SU-DHL-6 (cell line): ENCODE results near the gene HOXB5.

ENCODE experiments used
- H2AFZ ChIP-seq: fragments of 200-600 bp; sonication (generic); 2 replicates; pipeline ENCODE4 v1.6.1; 2014; ENCODE audit warnings: low read depth, mild to moderate bottlenecking, moderate library complexity, mixed read lengths, antibody characterized with exemption, low read length; ENCODE audit not compliant: severe bottlenecking
- H3F3A ChIP-seq: fragments of 200-600 bp; shearing (Covaris generic); 2 replicates; pipeline ENCODE4 v1.6.0; 2016; ENCODE audit warnings: antibody characterized with exemption, mild to moderate bottlenecking; ENCODE audit not compliant: insufficient read depth
- H3K27ac ChIP-seq: fragments of 200-600 bp; sonication (generic); 2 replicates; pipeline ENCODE4 v1.5.1; 2016; ENCODE audit warnings: low read depth, mild to moderate bottlenecking, low read length, moderate library complexity, mixed read lengths
- H3K27me3 ChIP-seq: fragments of 200-600 bp; sonication (generic), shearing (Covaris generic); 2 replicates; pipeline ENCODE4 v1.6.0; 2014; ENCODE audit warnings: mild to moderate bottlenecking, low read length
- H3K36me3 ChIP-seq: fragments of 200-600 bp; sonication (generic); 2 replicates; pipeline ENCODE4 v1.6.1; 2014; ENCODE audit warnings: mild to moderate bottlenecking, low read length, mixed read lengths
- H3K4me2 ChIP-seq: fragments of 300-600, 200-600 bp; shearing (Covaris generic), sonication (generic); 2 replicates; pipeline ENCODE4 v1.6.0; 2014; ENCODE audit warnings: low read length, low read depth, mild to moderate bottlenecking; ENCODE audit not compliant: poor library complexity, severe bottlenecking
- H3K4me3 ChIP-seq: fragments of 200-600 bp; sonication (generic); 2 replicates; pipeline ENCODE4 v1.5.1; 2014; ENCODE audit warnings: antibody characterized with exemption, low read length, mild to moderate bottlenecking, mixed read lengths; ENCODE audit not compliant: insufficient read depth, poor library complexity, severe bottlenecking
- H3K79me2 ChIP-seq: fragments of 200-600 bp; sonication (generic); 2 replicates; pipeline ENCODE4 v1.6.1; 2014; ENCODE audit warnings: mild to moderate bottlenecking, low read length, moderate library complexity; ENCODE audit not compliant: insufficient read depth
- H3K9ac ChIP-seq: fragments of 200-600 bp; sonication (generic); 2 replicates; pipeline ENCODE4 v1.7.0; 2014; ENCODE audit warnings: mild to moderate bottlenecking, low read length
- H3K9me2 ChIP-seq: fragments of 200-600 bp; sonication (generic); replicated peaks from 2 replicates; pipeline ENCODE4 v1.6.1; 2014; ENCODE audit warnings: low read length; ENCODE audit not compliant: insufficient read depth
- H3K9me3 ChIP-seq: fragments of 200-600 bp; sonication (generic); 2 replicates; pipeline ENCODE4 v1.6.1; 2014; ENCODE audit warnings: low read length, mixed read lengths; ENCODE audit not compliant: insufficient read depth
- H4K20me1 ChIP-seq: fragments of 200-600 bp; sonication (generic); 2 replicates; pipeline ENCODE4 v1.6.1; 2014; ENCODE audit warnings: low read depth, mild to moderate bottlenecking, antibody characterized with exemption, low read length, moderate library complexity, mixed read lengths
- CTCF ChIP-seq: fragments of 200-600 bp; sonication (generic); IDR thresholded peaks from one replicate; pipeline ENCODE4 v1.5.1; 2017; ENCODE audit warnings: antibody characterized with exemption, mild to moderate bottlenecking, low read length, moderate library complexity; ENCODE audit not compliant: insufficient read depth, poor library complexity, severe bottlenecking
- EZH2phosphoT487 ChIP-seq: fragments of 200-600 bp; sonication (generic), shearing (Covaris generic); conservative IDR thresholded peaks from 2 replicates; pipeline ENCODE4 v1.6.1; 2018; ENCODE audit warnings: mild to moderate bottlenecking, antibody characterized with exemption, low read length, moderate library complexity, mixed read lengths

Gene HOXB5

DNA sequence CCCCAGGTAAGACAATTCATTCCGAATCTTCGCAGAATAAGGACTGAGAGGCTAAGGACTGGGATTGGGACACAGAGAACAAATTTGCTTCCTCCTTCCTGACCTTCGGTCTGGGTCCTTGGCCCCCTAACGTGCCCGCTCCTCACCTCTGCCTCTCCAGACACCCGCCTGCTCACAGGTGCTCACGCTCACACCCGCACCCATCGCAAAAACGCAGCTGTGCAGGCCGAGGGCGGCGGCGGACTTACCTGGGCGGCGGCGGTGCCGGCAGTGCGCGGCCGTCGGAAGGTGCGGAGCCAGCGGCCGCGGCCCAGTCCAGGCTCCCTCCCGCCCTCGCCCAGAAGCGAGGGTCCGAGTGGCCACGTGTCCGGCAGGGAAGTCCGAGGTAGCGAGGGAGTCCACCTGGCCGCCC lies 39.7 kb upstream of the HOXB5 start:
- TF ChIP-seq EZH2phosphoT487 (no peak), CTCF (no peak)
- Histone ChIP-seq H3K27me3 (no peaks in the 10 kb centered on the region), H3K27ac (no peak overlapping the region), H3K79me2 (no peaks in the 10 kb centered on the region), H3K9me2 (no peaks in the 10 kb centered on the region), H3K4me2 (no peak overlapping the region), H3K4me3 (no peak overlapping the region), H2AFZ (no peak overlapping the region), H4K20me1 (no peaks in the 10 kb centered on the region), H3F3A (no peaks in the 10 kb centered on the region), H3K9me3 (no peaks in the 10 kb centered on the region), H3K36me3 (no peaks in the 10 kb centered on the region), H3K9ac (no peak overlapping the region)

DNA sequence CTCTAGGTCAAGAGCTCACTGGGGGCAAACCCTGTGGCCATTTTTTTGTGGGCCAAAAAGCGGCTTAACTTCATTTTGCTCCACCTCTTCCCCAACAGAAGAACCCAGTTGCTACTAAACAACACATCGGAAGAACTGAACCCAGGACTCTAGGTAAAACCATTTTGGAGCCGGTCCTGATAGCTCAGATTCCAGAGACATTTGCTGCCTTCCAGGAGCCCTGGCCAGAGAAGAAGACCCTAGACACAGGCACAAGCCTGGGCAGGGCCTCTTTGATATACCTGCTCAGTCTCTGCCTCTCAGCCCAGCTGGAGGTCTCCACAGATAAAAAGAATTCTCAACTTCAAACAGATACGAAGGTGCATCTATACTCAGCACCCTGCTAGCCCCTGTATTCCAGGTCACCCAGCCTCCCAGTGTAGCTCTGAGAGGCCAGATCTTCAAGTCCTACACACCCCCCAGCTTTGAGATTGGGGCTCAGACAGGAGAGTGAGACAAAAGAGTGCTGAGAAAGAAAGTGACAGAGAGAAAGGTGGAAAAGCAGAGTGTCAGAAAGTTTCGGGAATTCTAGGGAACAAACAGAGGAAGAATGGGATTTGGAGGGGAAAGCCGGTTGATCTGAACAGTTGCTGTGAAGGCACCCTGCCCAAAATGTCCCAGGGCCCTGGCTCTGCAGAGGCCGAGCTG lies 39.1 kb upstream of the HOXB5 start:
- Histone ChIP-seq H3K9ac (no peak overlapping the region), H3K36me3 (no peaks in the 10 kb centered on the region), H3K9me2 (no peaks in the 10 kb centered on the region), H3F3A (no peaks in the 10 kb centered on the region), H3K27ac (no peak overlapping the region), H3K9me3 (no peaks in the 10 kb centered on the region), H2AFZ (no peak overlapping the region), H3K79me2 (no peaks in the 10 kb centered on the region), H3K4me2 (no peak overlapping the region), H3K27me3 (no peaks in the 10 kb centered on the region), H3K4me3 (no peak overlapping the region), H4K20me1 (no peaks in the 10 kb centered on the region)
- TF ChIP-seq CTCF (no peak), EZH2phosphoT487 (no peak)

DNA sequence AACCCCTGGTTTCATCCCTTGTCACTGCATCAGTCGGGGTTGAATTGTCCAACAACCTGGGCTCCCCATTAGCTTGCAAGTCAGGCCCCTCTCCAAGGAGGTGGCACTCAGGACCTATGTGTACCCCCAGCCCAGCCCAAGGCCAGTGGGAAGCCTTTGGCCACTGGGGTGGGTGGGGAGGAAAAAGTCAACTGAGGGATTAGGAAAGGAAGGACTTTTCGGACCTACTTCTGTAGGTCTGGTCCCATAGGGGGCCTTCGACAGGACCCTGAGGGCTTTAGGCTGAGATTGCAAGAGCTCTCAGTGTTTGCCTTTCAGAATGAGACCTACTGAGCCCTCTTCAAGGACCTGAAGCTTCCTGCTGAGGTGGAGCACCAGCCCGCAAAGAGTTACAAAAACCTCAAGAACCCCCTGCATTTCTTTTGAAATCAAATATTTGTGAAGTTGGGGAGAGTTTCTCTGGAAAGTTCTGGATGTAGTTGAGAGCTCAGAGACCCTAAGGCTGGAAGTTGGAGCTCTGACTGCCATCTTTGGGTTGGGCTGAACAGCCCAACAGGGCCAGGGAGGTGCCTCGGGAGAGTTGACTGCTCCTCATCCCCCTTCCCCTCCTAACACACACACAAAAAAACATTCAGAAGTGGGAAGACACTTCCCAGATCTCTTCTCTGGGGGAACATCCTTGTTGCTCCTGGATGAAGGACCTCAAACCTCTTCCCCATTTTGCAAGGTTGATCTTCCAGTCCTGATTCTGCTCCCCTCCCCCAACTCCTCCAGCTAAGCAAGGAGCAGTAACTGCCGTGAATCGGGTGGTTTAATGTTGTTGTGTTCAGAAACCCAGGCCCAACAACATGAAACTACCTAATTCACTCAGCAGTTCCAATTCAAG lies 38.4 kb upstream of the HOXB5 start:
- Histone ChIP-seq H4K20me1 (no peaks in the 10 kb centered on the region), H3K9ac (no peak overlapping the region), H3K27ac (no peak overlapping the region), H3K79me2 (no peaks in the 10 kb centered on the region), H3K9me2 (no peaks in the 10 kb centered on the region), H3K9me3 (no peaks in the 10 kb centered on the region), H3K4me3 (no peak overlapping the region), H3K27me3 (no peaks in the 10 kb centered on the region), H3K4me2 (no peak overlapping the region), H3K36me3 (no peaks in the 10 kb centered on the region), H2AFZ (no peak overlapping the region), H3F3A (no peaks in the 10 kb centered on the region)
- TF ChIP-seq CTCF: no peak
- no peak for TF ChIP-seq EZH2phosphoT487
